Measurements from ENCODE around the gene ANKRD13A.

DNA sequence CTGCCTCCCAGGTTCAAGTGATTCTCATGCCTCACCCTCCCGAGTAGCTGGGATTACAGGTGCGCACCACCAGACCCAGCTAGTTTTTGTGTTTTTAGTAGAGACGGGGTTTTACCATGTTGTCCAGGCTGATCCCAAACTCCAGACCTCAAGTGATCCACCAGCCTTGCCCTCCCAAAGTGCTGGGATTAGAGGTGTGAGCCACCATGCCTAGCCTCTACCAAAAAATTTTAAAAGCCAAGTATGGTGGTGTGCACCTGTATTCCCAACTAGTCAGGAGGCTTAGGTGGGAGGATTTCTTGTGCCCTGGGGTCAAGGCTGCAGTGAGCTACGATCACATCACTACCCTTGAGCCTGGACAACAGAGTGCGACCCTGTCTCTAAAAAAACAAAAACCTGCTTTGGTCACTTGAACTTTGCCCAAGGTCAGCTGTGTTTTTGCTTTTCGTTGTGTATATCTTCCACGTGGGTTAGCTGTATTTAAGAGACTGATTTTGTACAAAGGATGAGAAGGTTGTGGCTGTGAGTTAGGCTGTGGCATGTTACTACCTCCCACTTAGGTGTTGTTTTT lies 36.4 kb downstream of the ANKRD13A start:
- TF ChIP-seq, protein P1, sequence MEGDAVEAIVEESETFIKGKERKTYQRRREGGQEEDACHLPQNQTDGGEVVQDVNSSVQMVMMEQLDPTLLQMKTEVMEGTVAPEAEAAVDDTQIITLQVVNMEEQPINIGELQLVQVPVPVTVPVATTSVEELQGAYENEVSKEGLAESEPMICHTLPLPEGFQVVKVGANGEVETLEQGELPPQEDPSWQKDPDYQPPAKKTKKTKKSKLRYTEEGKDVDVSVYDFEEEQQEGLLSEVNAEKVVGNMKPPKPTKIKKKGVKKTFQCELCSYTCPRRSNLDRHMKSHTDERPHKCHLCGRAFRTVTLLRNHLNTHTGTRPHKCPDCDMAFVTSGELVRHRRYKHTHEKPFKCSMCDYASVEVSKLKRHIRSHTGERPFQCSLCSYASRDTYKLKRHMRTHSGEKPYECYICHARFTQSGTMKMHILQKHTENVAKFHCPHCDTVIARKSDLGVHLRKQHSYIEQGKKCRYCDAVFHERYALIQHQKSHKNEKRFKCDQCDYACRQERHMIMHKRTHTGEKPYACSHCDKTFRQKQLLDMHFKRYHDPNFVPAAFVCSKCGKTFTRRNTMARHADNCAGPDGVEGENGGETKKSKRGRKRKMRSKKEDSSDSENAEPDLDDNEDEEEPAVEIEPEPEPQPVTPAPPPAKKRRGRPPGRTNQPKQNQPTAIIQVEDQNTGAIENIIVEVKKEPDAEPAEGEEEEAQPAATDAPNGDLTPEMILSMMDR (IDR thresholded peaks at IDR 0.05), result no peak
- TF ChIP-seq POLR2A (IDR thresholded peaks at IDR 0.05), result no peak
- TF ChIP-seq POLR2AphosphoS5 (IDR thresholded peaks at IDR 0.05), result no peak
- TF ChIP-seq EP300 (IDR thresholded peaks at IDR 0.05; ENCODE audit: low read depth), result no peak

All from transverse colon (tissue), 4 donors.